ENCODE data around the gene AKAP6.

AKAP6 gene

GRCh38 chr14:32513571-32514009 lies 184.5 kb downstream of the AKAP6 start:
- in situ Hi-C loops (cut with HindIII; ENCODE audit: low sequenced_read_pairs) = no loop called here

- in situ Hi-C loops (cut with HindIII; ENCODE audit: low sequenced_read_pairs) = no loop called here
Observed at GRCh38 chr14:32514236-32514635, 185.1 kb downstream of the AKAP6 start.

GRCh38 chr14:32514681-32515080 lies 185.6 kb downstream of the AKAP6 start:
- in situ Hi-C loops (cut with HindIII; ENCODE audit: low sequenced_read_pairs) = no loop called here

GRCh38 chr14:32524609-32525375 lies 195.7 kb downstream of the AKAP6 start:
- in situ Hi-C loops (cut with HindIII; ENCODE audit: low sequenced_read_pairs) = no loop called here

- in situ Hi-C loops (cut with HindIII; ENCODE audit: low sequenced_read_pairs) = no loop called here
Observed at GRCh38 chr14:32525591-32525990, 196.5 kb downstream of the AKAP6 start.

- in situ Hi-C loops (cut with HindIII; ENCODE audit: low sequenced_read_pairs) = no loop called here
Observed at GRCh38 chr14:32530800-32531199, 201.7 kb downstream of the AKAP6 start.

GRCh38 chr14:32531942-32532515 lies 202.9 kb downstream of the AKAP6 start:
- in situ Hi-C loops (cut with HindIII; ENCODE audit: low sequenced_read_pairs) = no loop called here

GRCh38 chr14:32534145-32534544 lies 205.0 kb downstream of the AKAP6 start:
- in situ Hi-C loops (cut with HindIII; ENCODE audit: low sequenced_read_pairs) = no loop called here

- in situ Hi-C loops (cut with HindIII; ENCODE audit: low sequenced_read_pairs) = no loop called here
Observed at GRCh38 chr14:32536175-32536574, 207.1 kb downstream of the AKAP6 start.

- in situ Hi-C loops (cut with HindIII; ENCODE audit: low sequenced_read_pairs) = no loop called here
Observed at GRCh38 chr14:32537166-32537565, 208.1 kb downstream of the AKAP6 start.

GRCh38 chr14:32542507-32542906 lies 213.4 kb downstream of the AKAP6 start:
- in situ Hi-C loops (cut with HindIII; ENCODE audit: low sequenced_read_pairs) = no loop called here

GRCh38 chr14:32545095-32545494 lies 216.0 kb downstream of the AKAP6 start:
- in situ Hi-C loops (cut with HindIII; ENCODE audit: low sequenced_read_pairs) = no loop called here

GRCh38 chr14:32545506-32546210 lies 216.6 kb downstream of the AKAP6 start:
- in situ Hi-C loops (cut with HindIII; ENCODE audit: low sequenced_read_pairs) = no loop called here

- in situ Hi-C loops (cut with HindIII; ENCODE audit: low sequenced_read_pairs) = no loop called here
Observed at GRCh38 chr14:32546246-32546645, 217.1 kb downstream of the AKAP6 start.

- in situ Hi-C loops (cut with HindIII; ENCODE audit: low sequenced_read_pairs) = no loop called here
Observed at GRCh38 chr14:32552766-32553165, 223.7 kb downstream of the AKAP6 start.

GRCh38 chr14:32559048-32559447 lies 229.9 kb downstream of the AKAP6 start:
- in situ Hi-C loops (cut with HindIII; ENCODE audit: low sequenced_read_pairs) = no loop called here

GRCh38 chr14:32559590-32559989 lies 230.5 kb downstream of the AKAP6 start:
- in situ Hi-C loops (cut with HindIII; ENCODE audit: low sequenced_read_pairs) = no loop called here

GRCh38 chr14:32560209-32560857 lies 231.2 kb downstream of the AKAP6 start:
- in situ Hi-C loops (cut with HindIII; ENCODE audit: low sequenced_read_pairs) = no loop called here

- in situ Hi-C loops (cut with HindIII; ENCODE audit: low sequenced_read_pairs) = no loop called here
Observed at GRCh38 chr14:32561520-32561919, 232.4 kb downstream of the AKAP6 start.

GRCh38 chr14:32564596-32564995 lies 235.5 kb downstream of the AKAP6 start:
- in situ Hi-C loops (cut with HindIII; ENCODE audit: low sequenced_read_pairs) = no loop called here

GRCh38 chr14:32565256-32565655 lies 236.2 kb downstream of the AKAP6 start:
- in situ Hi-C loops (cut with HindIII; ENCODE audit: low sequenced_read_pairs) = no loop called here

Data from DLD1 (cell line).